ENCODE results near the gene SLC8A1.

Gene SLC8A1

DNA sequence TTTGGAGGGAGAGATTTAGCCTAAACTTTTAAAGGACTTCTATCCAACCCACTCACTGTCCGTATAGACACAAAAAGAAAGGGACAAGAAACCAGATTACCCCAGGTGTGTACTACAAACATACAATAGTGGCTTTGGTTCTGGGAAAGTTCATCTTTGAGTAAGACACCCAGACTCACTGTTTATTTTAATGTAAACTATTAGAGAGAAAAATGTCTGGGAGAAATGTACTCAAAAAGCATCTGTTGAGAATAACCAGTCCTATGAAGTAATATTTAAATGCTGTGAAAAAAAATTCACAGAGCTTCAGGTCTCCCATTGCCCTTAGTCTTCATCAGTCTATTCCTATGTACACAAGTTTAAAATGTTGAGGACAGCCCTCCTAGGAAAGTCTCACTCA, 107.5 kb downstream of the SLC8A1 start:
- TF ChIP-seq TCF4 (CRISPR knock-in tag; IDR thresholded peaks at IDR 0.05; ENCODE audit: borderline replicate concordance) (no peak), RARB (CRISPR knock-in tag; IDR thresholded peaks at IDR 0.05) (no peak), ESRRG (CRISPR knock-in tag; IDR thresholded peaks at IDR 0.05) (no peak), TOX (CRISPR knock-in tag; IDR thresholded peaks at IDR 0.05; ENCODE audit: borderline replicate concordance) (no peak), OSR1 (CRISPR knock-in tag; IDR thresholded peaks at IDR 0.05) (no peak), ISL1 (CRISPR knock-in tag; IDR thresholded peaks at IDR 0.05) (no peak), BACH2 (CRISPR knock-in tag; IDR thresholded peaks at IDR 0.05; ENCODE audit: borderline replicate concordance) (no peak), GLIS3 (CRISPR knock-in tag; IDR thresholded peaks at IDR 0.05) (no peak), ZC3H10 (CRISPR knock-in tag; IDR thresholded peaks at IDR 0.05) (no peak), ZFP3 (CRISPR knock-in tag; IDR thresholded peaks at IDR 0.05) (no peak), ZNF70 (CRISPR knock-in tag; IDR thresholded peaks at IDR 0.05) (no peak)
- TF ChIP-seq, protein P1, sequence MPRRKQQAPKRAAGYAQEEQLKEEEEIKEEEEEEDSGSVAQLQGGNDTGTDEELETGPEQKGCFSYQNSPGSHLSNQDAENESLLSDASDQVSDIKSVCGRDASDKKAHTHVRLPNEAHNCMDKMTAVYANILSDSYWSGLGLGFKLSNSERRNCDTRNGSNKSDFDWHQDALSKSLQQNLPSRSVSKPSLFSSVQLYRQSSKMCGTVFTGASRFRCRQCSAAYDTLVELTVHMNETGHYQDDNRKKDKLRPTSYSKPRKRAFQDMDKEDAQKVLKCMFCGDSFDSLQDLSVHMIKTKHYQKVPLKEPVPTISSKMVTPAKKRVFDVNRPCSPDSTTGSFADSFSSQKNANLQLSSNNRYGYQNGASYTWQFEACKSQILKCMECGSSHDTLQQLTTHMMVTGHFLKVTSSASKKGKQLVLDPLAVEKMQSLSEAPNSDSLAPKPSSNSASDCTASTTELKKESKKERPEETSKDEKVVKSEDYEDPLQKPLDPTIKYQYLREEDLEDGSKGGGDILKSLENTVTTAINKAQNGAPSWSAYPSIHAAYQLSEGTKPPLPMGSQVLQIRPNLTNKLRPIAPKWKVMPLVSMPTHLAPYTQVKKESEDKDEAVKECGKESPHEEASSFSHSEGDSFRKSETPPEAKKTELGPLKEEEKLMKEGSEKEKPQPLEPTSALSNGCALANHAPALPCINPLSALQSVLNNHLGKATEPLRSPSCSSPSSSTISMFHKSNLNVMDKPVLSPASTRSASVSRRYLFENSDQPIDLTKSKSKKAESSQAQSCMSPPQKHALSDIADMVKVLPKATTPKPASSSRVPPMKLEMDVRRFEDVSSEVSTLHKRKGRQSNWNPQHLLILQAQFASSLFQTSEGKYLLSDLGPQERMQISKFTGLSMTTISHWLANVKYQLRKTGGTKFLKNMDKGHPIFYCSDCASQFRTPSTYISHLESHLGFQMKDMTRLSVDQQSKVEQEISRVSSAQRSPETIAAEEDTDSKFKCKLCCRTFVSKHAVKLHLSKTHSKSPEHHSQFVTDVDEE (CRISPR knock-in tag; IDR thresholded peaks at IDR 0.05): no peak
- TF ChIP-seq, protein P2, sequence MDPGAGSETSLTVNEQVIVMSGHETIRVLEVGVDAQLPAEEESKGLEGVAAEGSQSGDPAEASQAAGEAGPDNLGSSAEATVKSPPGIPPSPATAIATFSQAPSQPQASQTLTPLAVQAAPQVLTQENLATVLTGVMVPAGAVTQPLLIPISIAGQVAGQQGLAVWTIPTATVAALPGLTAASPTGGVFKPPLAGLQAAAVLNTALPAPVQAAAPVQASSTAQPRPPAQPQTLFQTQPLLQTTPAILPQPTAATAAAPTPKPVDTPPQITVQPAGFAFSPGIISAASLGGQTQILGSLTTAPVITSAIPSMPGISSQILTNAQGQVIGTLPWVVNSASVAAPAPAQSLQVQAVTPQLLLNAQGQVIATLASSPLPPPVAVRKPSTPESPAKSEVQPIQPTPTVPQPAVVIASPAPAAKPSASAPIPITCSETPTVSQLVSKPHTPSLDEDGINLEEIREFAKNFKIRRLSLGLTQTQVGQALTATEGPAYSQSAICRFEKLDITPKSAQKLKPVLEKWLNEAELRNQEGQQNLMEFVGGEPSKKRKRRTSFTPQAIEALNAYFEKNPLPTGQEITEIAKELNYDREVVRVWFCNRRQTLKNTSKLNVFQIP (CRISPR knock-in tag; IDR thresholded peaks at IDR 0.05; ENCODE audit: borderline replicate concordance, low read depth): no peak; the same call in 1 of the 2 replicates
- TF ChIP-seq, protein P3, sequence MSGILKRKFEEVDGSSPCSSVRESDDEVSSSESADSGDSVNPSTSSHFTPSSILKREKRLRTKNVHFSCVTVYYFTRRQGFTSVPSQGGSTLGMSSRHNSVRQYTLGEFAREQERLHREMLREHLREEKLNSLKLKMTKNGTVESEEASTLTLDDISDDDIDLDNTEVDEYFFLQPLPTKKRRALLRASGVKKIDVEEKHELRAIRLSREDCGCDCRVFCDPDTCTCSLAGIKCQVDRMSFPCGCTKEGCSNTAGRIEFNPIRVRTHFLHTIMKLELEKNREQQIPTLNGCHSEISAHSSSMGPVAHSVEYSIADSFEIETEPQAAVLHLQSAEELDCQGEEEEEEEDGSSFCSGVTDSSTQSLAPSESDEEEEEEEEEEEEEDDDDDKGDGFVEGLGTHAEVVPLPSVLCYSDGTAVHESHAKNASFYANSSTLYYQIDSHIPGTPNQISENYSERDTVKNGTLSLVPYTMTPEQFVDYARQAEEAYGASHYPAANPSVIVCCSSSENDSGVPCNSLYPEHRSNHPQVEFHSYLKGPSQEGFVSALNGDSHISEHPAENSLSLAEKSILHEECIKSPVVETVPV (CRISPR knock-in tag; IDR thresholded peaks at IDR 0.05): no peak
- no peak for ATAC-seq

DNA sequence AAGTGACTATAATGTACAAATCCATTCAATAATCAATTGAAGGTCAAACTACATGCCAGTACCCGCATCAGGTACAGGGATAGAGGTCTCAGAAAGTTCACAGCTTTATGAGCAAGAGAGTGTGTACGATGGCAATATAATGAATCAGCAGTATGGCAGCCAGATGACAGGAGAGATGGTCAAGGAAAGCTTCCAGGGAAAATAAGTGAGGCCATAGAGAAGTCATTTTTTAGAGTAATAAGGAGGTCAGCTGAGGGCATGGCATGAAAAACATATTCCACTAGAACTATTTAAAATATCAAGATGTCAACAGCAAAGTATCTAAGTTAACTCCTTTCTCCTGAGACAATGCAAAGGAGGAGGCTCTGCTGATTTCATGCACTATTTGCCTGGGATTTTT, 108.0 kb downstream of the SLC8A1 start:
- ATAC-seq: peak; percentile 86
- TF ChIP-seq ISL1 (CRISPR knock-in tag; IDR thresholded peaks at IDR 0.05) (peak; percentile 60), SNAI2 (CRISPR knock-in tag; IDR thresholded peaks at IDR 0.05) (peak; percentile 76; the same call in 1 of the 2 replicates), ZFP3 (CRISPR knock-in tag; IDR thresholded peaks at IDR 0.05) (0 out of 2 replicates have a peak, but pooled peaks have one; percentile 21), ZNF565 (CRISPR knock-in tag; conservative IDR thresholded peaks at IDR 0.05; ENCODE audit: low read depth) (no peak), TOX (CRISPR knock-in tag; IDR thresholded peaks at IDR 0.05; ENCODE audit: borderline replicate concordance) (no peak), RARB (CRISPR knock-in tag; IDR thresholded peaks at IDR 0.05) (no peak), GLIS3 (CRISPR knock-in tag; IDR thresholded peaks at IDR 0.05) (no peak)
- TF ChIP-seq, protein P2 (CRISPR knock-in tag; IDR thresholded peaks at IDR 0.05; ENCODE audit: borderline replicate concordance, low read depth): peak; percentile 7; the same call in 1 of the 2 replicates

DNA sequence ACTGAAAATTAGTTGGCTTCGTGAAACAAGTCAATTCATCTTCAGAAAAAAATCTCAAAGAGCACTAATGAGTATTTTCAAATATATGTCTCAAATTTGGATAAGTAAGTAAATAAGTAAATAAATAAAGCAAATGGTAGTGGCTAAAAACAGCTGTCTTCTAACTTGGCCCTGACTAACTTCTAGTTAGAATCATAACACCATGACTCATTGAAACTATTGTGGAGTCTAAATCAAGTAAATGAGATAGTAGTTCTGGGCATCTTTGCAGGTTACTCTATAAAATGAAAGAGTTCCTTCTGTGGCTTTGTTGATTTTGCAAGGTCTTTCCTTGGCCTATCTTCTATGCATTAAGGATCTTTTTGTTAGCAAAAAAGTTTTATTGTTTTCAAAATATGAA, 110.7 kb downstream of the SLC8A1 start:
- no peak for ATAC-seq
- TF ChIP-seq OSR1 (CRISPR knock-in tag; IDR thresholded peaks at IDR 0.05): no peak
- TF ChIP-seq, protein P4, sequence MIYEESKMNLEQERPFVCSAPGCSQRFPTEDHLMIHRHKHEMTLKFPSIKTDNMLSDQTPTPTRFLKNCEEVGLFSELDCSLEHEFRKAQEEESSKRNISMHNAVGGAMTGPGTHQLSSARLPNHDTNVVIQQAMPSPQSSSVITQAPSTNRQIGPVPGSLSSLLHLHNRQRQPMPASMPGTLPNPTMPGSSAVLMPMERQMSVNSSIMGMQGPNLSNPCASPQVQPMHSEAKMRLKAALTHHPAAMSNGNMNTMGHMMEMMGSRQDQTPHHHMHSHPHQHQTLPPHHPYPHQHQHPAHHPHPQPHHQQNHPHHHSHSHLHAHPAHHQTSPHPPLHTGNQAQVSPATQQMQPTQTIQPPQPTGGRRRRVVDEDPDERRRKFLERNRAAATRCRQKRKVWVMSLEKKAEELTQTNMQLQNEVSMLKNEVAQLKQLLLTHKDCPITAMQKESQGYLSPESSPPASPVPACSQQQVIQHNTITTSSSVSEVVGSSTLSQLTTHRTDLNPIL (CRISPR knock-in tag; IDR thresholded peaks at IDR 0.05; ENCODE audit: low read depth): no peak
- TF ChIP-seq ZFP3 (CRISPR knock-in tag; IDR thresholded peaks at IDR 0.05): no peak
- TF ChIP-seq, protein P1 (CRISPR knock-in tag; IDR thresholded peaks at IDR 0.05): no peak
- no peak for TF ChIP-seq BACH2 (CRISPR knock-in tag; IDR thresholded peaks at IDR 0.05; ENCODE audit: borderline replicate concordance)
- TF ChIP-seq, protein P3 (CRISPR knock-in tag; IDR thresholded peaks at IDR 0.05): no peak
- TF ChIP-seq, protein P5, sequence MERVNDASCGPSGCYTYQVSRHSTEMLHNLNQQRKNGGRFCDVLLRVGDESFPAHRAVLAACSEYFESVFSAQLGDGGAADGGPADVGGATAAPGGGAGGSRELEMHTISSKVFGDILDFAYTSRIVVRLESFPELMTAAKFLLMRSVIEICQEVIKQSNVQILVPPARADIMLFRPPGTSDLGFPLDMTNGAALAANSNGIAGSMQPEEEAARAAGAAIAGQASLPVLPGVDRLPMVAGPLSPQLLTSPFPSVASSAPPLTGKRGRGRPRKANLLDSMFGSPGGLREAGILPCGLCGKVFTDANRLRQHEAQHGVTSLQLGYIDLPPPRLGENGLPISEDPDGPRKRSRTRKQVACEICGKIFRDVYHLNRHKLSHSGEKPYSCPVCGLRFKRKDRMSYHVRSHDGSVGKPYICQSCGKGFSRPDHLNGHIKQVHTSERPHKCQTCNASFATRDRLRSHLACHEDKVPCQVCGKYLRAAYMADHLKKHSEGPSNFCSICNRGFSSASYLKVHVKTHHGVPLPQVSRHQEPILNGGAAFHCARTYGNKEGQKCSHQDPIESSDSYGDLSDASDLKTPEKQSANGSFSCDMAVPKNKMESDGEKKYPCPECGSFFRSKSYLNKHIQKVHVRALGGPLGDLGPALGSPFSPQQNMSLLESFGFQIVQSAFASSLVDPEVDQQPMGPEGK (CRISPR knock-in tag; IDR thresholded peaks at IDR 0.05; ENCODE audit: borderline replicate concordance): no peak
- no peak for TF ChIP-seq ZC3H10 (CRISPR knock-in tag; IDR thresholded peaks at IDR 0.05)
- no peak for TF ChIP-seq GLIS3 (CRISPR knock-in tag; IDR thresholded peaks at IDR 0.05)
- no peak for TF ChIP-seq ARNTL (CRISPR knock-in tag; IDR thresholded peaks at IDR 0.05; ENCODE audit: borderline replicate concordance, low read depth)
- no peak for TF ChIP-seq TCF4 (CRISPR knock-in tag; IDR thresholded peaks at IDR 0.05; ENCODE audit: borderline replicate concordance)
- TF ChIP-seq SNAI2 (CRISPR knock-in tag; IDR thresholded peaks at IDR 0.05): no peak
- no peak for TF ChIP-seq TOX (CRISPR knock-in tag; IDR thresholded peaks at IDR 0.05; ENCODE audit: borderline replicate concordance)
- TF ChIP-seq ZNF8 (CRISPR knock-in tag; IDR thresholded peaks at IDR 0.05): no peak

Measured in SK-N-SH treated with all-trans-retinoic acid at 6 μM for 48 hours (cell line).